HG03159 (cell line): Measurements from ENCODE around the gene PDE8B.

Experiments used
- ATAC-seq: cut with Tn5 transposase; IDR thresholded peaks from one replicate; pipeline ENCODE4 v1.9.1; 2021; ENCODE audit warnings: mild to moderate bottlenecking, moderate library complexity; ENCODE audit not compliant: unreplicated experiment

The PDE8B gene

GRCh38 chr5:77210091-77210963 is at the start of gene PDE8B:
Gene PDE8B, plus strand, starts transcription at chr5:77210680. Its CDS starts 246 bp downstream, at chr5:77210926.
- ATAC-seq: no peak

- no peak for ATAC-seq
These were observed 47.0 kb upstream of the PDE8B start for GRCh38 chr5:77163453-77163852.

GRCh38 chr5:77167063-77167462 is 43.4 kb upstream of the PDE8B start:
- no peak for ATAC-seq

- ATAC-seq: no peak
These were observed 42.8 kb upstream of the PDE8B start for GRCh38 chr5:77167695-77168121.

- no peak for ATAC-seq
These were observed 42.2 kb upstream of the PDE8B start for GRCh38 chr5:77168161-77168878.

- ATAC-seq: no peak
These were observed 41.6 kb upstream of the PDE8B start for GRCh38 chr5:77168879-77169244.

- ATAC-seq: no peak
These were observed 40.1 kb upstream of the PDE8B start for GRCh38 chr5:77170196-77170890.

- ATAC-seq: no peak
These were observed 39.2 kb upstream of the PDE8B start for GRCh38 chr5:77171141-77171910.

GRCh38 chr5:77172713-77173328 is 37.7 kb upstream of the PDE8B start:
- ATAC-seq: no peak

- no peak for ATAC-seq
These were observed 36.0 kb upstream of the PDE8B start for GRCh38 chr5:77174526-77174925.

- no peak for ATAC-seq
These were observed 35.2 kb upstream of the PDE8B start for GRCh38 chr5:77175231-77175630.

- ATAC-seq: no peak
These were observed 34.1 kb upstream of the PDE8B start for GRCh38 chr5:77176429-77176828.

- ATAC-seq: no peak
These were observed 32.9 kb upstream of the PDE8B start for GRCh38 chr5:77177576-77177975.

- ATAC-seq: no peak
These were observed 30.1 kb upstream of the PDE8B start for GRCh38 chr5:77180167-77181081.

- ATAC-seq: no peak
These were observed 29.3 kb upstream of the PDE8B start for GRCh38 chr5:77181173-77181572.

GRCh38 chr5:77181596-77182304 is 28.7 kb upstream of the PDE8B start:
- ATAC-seq: no peak

GRCh38 chr5:77182367-77182766 is 28.1 kb upstream of the PDE8B start:
- no peak for ATAC-seq

- no peak for ATAC-seq
These were observed 23.7 kb upstream of the PDE8B start for GRCh38 chr5:77186652-77187370.
